Femur (tissue), 1 donor: ENCODE results near the gene THSD4.

ENCODE experiments used
- DNase-seq: peaks from one replicate; pipeline ENCODE4 v3.0.0-alpha.2; 2017

Gene THSD4

DNA sequence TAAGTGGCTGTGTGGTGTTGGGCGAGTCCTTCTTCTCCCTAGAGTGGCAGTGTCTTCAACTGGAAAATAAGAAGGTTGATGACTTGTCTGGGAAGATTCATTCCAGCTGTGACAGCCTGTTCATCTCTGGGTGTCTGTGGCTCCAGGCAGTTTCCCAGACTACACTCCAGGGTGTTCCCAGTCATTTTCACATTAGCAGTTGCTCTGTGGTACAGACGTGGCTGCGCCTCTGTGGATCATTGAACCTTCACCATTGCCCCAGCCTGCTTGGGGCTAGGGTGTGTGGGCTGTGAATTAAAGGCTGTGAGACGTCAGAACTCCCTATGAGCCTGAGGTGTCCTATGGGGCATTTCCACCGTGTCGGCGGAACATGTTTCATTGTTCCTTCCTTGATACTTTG is 455.5 kb downstream of the THSD4 start:
- DNase-seq = no peak

DNA sequence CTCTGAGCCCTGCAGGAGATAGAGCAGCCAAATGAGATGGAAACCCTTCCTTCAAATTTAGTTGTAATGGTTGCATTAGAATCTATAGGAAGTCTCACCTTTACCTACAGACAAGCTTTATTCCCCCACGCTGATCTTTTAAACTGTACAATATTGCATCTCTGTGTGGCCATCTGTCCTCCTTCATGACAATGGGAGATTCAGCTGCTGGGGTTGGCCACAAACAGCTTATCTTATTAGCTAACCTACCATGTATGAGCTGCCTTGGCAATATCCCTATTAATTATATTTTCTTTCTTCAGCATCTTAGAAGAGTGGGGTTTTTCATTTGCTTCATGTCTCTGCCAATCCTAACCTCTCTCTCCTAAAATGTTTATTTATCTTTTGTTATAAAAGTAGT is 456.4 kb downstream of the THSD4 start:
- no peak for DNase-seq

GRCh38 chr15:71572452-71573053 is 457.3 kb downstream of the THSD4 start:
- DNase-seq = no peak

DNA sequence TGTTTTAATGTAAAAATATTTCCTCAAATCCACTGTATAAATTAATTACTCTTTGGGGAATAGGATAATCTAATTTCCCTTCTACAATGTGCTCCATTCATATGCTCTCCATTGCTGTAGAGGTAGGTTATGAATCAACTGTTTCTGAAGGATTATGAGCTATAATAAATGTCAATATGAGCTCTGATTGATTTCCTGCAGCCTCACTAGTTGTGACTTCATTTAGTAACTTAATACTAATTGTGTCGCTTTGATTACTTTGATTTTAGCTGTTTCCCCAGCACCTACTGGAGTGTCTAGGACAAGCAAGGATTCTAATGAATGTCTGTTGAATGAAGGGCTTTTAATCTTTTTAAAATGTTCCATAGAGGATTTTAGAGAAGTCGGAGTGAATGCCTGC is 458.3 kb downstream of the THSD4 start:
- no peak for DNase-seq

- no peak for DNase-seq
Measured at GRCh38 chr15:71575474-71576045, 460.3 kb downstream of the THSD4 start.

DNA sequence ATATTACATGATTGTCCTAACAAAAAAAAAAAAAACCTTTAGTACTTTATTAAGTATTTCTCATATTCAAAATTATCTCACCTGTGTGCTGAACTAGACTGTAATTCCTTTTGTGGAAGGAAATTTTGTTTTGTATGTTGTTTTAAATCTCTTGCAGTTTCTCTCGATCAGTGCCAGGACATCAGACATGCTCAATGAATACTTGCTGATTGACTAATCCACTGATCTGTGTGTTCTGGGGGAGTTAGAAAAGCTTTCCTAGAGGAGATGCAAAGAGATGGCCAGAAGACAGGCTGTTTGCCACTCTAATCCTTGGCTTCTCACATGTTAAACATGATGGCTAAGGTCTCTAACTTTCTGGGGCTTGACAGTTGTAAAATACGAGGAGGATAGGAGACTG is 461.8 kb downstream of the THSD4 start:
- no peak for DNase-seq

DNA sequence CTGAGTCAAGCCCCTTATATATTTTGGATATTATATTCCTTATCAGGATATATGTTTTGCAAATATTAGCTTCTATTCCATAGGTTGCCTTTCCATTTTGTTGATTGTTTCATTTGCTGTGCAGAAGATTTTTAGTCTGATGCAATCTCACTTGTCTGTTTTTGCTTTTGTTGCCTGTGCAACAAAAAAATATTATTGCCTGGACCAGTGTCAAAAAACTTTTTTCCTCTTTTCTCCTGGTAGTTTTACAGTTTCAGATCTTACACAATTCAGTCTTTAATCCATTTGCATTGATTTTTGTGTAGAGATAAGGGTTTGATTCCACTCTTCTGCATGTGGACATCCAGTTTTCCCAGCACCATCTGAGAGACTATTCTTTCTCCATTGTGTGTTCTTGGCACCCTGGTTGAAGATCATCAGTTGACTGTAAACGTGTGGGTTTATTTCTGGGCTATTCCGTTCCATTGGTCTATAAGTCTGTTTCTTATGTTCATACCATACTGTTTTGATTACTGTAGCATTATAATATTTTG is 466.2 kb downstream of the THSD4 start:
- DNase-seq = no peak

- no peak for DNase-seq
Measured at GRCh38 chr15:71585159-71585558, 469.9 kb downstream of the THSD4 start.

DNA sequence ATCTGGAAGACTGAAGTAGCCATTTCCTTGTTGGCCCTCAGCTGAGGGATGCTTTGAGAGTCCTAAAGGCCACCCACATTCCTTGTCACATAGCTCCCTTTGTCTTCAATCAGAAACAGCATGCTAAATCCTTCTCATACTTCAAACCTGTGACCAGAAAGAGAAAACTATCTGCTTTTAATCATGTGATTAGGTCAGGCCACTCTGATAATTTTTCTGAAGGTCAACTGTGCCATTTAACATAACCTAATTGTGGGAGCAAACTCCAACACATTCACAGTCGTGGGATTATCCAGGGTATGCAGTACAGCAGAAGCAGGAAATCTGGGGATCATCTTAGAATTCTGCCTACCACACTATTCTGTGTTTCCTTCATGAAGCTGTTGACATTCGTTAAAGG is 471.2 kb downstream of the THSD4 start:
- no peak for DNase-seq

DNA sequence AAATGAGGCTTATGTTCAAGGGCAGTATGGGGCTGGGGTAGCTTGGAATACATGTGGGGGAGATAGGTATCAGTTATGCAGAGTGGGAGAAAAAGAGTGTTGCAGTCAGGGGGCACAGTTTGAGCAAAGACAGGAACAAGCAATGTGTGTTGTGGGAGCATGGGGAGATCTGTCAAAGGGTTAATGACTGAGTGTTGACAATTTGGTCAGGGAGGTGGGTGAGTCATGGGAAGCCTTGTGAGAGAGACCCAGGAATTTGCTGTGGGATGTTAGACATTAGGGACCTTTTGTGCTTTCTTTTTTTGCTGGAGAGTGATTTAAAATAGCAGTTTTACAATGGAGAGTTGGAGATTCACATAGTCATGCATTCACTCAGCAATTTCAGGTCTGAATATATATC is 473.5 kb downstream of the THSD4 start:
- no peak for DNase-seq

DNA sequence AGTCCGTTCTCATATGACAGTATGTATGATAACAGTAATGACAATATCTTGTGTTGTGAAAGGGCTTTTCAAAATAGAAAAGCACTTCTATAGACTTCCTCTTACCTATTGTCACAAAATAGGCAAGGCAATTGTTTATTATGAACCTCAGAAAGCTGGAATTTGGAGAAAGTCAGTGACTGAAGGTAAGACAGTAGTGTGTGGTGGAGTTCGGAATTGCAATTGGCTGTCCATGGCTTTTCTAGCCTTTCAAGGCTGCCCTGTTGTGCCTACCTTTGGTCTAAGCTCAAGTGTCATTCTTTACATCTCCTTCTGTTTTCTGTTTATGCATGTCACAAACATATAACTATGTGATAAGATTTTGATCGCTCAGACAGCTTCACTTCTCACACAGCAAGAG is 475.8 kb downstream of the THSD4 start:
- no peak for DNase-seq

DNA sequence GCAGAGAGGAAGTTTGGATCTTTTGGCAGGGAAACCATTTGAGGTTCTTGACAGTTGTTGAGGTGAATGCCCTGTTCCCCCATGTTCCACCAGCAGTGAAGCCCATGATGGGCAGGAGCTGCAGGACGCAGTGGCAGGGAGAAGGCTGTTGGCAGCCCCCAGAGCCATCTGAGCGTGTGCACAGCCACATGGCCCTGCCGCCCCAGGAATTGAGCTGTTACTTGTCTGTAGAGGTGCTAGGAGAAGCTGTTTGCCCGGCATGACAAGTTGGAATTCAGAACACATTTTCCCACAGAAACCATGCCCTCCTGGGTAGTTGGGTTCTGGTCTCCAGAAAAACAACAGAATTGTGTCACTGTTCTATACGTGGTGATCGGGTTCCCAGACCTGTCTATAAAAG is 476.9 kb downstream of the THSD4 start:
- no peak for DNase-seq

- no peak for DNase-seq
Measured at GRCh38 chr15:71595846-71596553, 480.7 kb downstream of the THSD4 start.

DNA sequence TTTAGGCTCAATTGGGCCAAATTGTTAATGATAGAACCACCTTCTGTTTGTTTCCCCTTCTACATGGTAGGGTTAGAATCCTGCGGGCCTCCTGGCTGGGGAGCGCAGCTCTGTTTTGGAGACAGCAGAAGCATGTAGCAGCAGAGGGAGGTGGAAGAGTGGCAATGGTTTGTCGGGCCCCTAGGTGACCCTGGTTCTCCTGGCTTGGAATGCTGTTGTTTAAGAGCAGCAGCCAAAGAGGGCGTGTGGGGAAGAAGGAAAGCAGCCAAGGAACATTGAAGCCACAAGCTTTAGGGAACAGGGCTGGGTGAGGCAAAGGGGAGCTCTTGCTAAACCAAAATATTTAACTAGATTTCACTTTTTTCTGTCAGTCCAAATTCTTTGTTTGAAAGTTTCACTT is 481.4 kb downstream of the THSD4 start:
- peak; percentile 48 for DNase-seq

GRCh38 chr15:71597126-71597525 is 481.9 kb downstream of the THSD4 start:
- no peak for DNase-seq

GRCh38 chr15:71597637-71598036 is 482.4 kb downstream of the THSD4 start:
- no peak for DNase-seq

DNA sequence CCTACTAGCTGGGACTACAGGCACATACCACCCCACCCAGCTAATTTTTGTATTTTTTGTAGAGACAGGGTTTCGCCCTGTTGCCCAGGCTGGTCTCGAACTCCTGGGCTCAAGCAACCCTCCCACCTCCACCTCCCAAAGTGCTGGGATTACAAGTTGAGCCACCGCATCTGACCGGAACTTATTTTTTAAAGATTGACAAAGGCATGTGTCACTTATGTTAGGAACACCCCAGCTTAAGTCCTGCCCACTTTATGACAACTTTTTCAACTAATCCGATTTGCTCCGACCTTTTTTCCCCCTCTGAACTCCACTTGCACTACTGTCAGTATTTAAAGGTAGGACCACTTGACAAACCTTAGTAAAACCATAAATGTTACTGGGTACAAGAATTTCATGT is 483.5 kb downstream of the THSD4 start:
- no peak for DNase-seq

DNA sequence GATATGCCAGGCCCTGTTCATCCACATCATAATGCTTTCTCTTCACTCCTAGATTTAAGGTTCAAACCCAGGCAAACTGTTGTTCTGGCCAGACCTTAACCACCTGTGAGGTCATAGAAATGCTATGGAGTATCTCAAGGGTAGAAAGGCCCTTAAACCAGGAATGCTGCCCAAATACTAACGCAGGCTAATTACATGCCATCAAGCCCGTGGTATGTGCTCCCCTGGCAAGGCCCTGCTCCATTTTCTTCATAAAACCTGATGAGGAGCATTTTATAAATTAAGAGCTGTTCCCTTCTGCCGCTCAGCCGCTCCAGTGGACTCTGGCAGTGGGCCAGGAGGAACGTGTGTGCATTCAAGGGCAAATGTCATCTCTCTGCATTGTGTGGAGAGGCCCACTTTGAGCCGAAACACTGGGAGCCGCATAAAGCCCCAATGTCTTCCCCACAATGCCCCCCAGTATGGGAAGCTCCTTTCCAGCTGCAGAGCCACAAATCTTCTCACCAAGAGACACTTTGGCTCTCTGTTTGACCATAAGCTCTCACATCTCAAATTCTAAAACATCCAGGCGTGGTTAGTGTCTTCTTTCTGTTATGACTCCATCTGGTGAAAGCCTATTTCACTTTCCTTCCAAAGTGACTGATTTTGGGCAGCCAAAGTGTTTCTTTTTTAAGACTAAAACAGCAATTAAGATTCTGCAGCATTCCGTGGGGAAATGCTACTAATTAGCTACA is 484.3 kb downstream of the THSD4 start:
- peak; percentile 48 for DNase-seq

- no peak for DNase-seq
Measured at GRCh38 chr15:71600237-71600636, 485.0 kb downstream of the THSD4 start.

- DNase-seq = no peak
Measured at GRCh38 chr15:71601038-71601834, 486.0 kb downstream of the THSD4 start.

- DNase-seq = no peak
Measured at GRCh38 chr15:71603379-71603778, 488.1 kb downstream of the THSD4 start.

DNA sequence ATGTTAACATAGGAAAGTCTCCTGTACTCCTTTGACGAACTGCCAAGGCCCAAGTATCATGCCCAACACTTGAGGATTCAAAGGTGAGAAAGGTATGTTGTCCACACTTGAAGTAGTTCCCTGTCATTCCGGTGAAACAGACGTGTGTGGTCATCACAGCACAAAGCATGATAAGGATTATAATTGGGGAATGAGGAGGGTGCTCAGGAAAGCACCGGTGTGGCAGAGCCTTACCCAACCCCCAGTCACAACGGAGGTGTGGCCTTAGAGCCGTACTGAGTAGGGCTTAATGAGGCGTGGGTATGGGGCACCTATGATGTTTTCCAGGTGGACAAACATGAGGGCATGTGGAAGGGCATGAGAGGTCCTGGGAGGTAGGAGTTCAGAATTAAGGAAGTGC is 492.1 kb downstream of the THSD4 start:
- no peak for DNase-seq
